Epithelial cell of proximal tubule (primary cell): ENCODE data around the gene KIAA2012. TPM values are rescaled to one million over a fixed set of nuclear protein-coding genes. Genes with fewer than 3 reads are reported as not detected.

Experiments used
- DNase-seq: peaks from one replicate; pipeline ENCODE4 v3.0.0-alpha.2; 2011; ENCODE audit warnings: low read depth
- H3K4me3 ChIP-seq: 2 replicates; pipeline ENCODE4 v1.5.1; 2011; ENCODE audit warnings: low read depth, mild to moderate bottlenecking, low read length
- total RNA-seq: library from RNA; depleted of rRNA; stranded (reverse); fragments of >200 nt; gene quantifications from 2 replicates; pipeline ENCODE4 v1.2.3, GENCODE V29; 2015
- TF ChIP-seq, protein P1 (sequence below): conservative IDR thresholded peaks from 2 replicates; pipeline ENCODE4 v1.5.1; 2012; ENCODE audit warnings: low read depth, mild to moderate bottlenecking, low read length

The KIAA2012 gene
- total RNA-seq, 1 donor from 2014 or later, result not detected

DNA sequence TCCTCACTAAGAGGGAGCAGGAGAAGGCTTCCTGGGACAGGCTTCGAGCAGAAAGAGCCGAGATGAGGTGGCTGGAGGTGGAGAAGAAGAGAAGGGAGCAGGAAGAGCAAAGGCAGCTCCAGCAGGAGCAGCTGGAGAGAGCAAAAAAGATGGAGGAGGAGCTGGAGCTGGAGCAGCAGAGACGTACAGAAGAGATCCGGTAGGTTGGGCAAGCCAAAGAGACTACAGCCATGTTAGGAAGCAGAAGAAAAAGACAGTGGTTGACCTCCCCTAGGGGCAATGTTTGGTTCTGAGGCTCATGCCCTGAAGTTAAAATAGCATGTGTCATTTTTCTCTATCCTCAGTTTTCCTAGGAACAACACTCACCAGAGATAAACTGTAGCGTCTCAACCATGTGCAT lies 120.2 kb downstream of the KIAA2012 start:
- no peak overlapping the region for H3K4me3 ChIP-seq
- TF ChIP-seq, protein P1, sequence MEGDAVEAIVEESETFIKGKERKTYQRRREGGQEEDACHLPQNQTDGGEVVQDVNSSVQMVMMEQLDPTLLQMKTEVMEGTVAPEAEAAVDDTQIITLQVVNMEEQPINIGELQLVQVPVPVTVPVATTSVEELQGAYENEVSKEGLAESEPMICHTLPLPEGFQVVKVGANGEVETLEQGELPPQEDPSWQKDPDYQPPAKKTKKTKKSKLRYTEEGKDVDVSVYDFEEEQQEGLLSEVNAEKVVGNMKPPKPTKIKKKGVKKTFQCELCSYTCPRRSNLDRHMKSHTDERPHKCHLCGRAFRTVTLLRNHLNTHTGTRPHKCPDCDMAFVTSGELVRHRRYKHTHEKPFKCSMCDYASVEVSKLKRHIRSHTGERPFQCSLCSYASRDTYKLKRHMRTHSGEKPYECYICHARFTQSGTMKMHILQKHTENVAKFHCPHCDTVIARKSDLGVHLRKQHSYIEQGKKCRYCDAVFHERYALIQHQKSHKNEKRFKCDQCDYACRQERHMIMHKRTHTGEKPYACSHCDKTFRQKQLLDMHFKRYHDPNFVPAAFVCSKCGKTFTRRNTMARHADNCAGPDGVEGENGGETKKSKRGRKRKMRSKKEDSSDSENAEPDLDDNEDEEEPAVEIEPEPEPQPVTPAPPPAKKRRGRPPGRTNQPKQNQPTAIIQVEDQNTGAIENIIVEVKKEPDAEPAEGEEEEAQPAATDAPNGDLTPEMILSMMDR, result no peak
- DNase-seq, result no peak

DNA sequence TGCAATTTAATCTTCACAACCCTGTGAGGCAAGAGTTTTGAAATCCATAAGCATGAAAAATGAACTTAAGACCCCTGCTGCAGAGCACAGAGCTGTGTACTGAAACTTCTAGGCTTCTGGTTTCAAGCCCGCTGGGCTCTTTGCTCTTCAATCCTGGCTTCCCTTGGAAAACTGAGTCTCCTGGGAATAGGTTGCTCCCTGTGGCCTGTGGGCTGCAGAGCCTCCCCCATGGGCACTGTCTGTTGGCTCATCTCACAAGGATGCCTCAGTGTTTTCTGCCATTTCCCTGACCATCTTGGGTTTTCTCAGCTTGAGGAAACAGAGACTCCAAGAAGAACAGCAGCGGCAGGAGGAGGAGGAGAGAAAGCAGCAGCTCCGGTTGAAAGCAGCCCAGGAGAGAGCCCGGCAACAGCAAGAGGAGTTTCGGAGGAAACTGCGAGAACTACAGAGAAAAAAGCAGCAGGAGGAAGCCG lies 120.9 kb downstream of the KIAA2012 start:
- DNase-seq, result no peak
- TF ChIP-seq, protein P1, result no peak
- H3K4me3 ChIP-seq, result no peak overlapping the region

DNA sequence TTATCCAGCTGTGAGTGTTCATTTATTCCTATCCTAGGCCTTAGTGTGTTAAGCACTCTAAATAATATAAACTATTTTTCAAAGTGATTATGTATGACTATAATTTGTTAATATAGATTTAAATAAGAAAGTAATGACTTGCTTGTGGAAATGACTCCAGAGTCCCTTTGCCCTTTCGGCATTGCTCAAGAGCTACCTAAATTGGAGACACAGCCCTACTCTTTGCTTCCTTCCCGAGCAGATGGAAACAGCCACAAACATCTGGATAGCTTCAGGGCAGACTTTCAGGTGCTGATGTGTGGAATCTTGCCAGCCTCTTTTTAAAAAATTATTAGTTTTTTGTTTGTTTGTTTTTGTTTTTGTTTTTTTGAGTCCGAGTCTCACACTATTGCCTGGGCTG lies 121.4 kb downstream of the KIAA2012 start:
- H3K4me3 ChIP-seq, result no peak overlapping the region
- TF ChIP-seq, protein P1, result no peak
- no peak for DNase-seq

DNA sequence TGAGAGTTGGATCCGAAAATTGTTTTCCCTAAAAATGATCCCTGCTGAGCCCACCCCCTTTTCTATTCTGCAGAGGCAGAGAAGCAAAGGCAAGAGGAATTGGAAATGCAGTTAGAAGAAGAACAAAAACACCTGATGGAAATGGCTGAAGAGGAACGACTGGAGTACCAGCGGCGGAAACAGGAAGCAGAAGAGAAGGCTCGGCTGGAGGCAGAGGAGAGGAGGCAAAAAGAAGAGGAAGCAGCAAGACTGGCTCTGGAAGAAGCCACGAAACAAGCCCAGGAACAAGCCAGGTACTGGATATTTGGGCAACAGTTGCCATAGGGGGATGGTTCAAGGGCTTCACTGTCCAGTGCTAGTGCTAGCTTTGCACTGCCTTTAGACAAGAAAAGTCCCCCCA lies 123.7 kb downstream of the KIAA2012 start:
- TF ChIP-seq, protein P1, result no peak
- no peak for DNase-seq
- H3K4me3 ChIP-seq, result no peak overlapping the region

DNA sequence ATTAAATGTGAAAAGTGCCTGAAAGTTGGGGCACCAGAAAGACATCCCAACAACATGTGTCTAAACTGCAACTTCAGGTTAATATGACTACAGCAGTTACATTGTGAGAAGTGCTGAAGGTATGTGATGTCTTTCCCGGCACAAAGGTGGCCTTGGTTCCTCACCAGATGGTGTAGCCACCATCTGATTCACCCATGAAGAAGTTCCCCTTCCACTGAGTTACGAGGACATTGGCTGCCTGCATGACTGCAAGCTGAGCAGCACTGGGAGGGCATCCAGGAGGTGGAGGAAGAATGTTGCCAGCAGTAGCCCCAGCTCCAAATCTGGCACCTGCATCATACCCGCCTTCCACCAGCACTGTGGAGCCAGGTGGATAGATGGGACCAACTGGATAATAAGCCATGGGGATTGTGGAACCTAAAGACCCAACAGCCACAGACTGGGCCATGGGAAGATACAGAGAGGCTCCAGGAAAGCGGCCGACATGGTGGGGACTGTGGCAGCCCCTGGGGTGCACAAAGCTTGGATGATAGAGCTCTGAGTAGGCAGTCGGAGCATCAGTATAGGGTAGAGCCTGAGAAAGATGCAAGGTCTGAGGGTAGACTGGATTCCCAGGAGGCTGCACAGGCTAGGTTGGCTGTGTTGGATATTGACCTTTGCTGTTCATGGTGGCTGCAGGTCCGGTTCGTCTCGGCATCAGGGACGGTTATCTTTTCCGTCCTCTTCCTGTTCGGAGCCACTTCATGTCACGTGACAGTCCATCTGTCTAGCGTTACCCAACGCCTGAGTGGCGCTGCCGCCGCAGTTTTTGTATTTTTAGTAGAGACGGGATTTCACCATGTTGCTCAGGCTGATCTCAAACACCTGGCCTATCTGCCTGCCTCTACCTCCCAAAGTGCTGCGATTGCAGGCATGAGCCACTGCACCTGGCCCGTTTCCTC lies 128.4 kb downstream of the KIAA2012 start:
- TF ChIP-seq, protein P1, result no peak
- DNase-seq, result no peak
- no peak overlapping the region for H3K4me3 ChIP-seq

DNA sequence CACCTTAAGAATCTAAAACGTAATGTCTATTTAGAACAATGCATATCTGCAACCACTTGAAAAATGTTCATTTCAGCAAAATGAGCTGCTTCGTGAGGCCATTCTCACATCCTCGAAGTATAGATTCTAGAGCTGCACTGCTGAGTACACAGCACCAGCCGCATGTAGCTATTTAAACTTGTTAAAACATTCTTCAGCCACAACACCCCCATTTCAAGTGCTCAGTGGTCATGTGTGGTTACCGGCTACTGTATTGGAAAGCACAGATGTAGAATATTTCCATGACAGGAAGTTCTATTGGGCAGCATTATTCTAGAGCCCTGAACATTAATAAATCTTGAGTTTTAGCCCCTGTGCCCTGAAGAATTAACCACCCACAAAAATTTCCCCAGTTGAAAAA lies 130.3 kb downstream of the KIAA2012 start:
- TF ChIP-seq, protein P1, result no peak
- no peak overlapping the region for H3K4me3 ChIP-seq
- DNase-seq, result no peak
